GM19240 (cell line): ENCODE data around the gene GARIN1A.
"Not testable (repeated sequence)": the region's sequence is repeated elsewhere in the genome, so short reads cannot be mapped to it uniquely, and the experiment has no call there.

Experiments
- DNase-seq: peaks from one replicate; pipeline ENCODE4 v3.0.0; 2011; ENCODE audit warnings: low spot score; ENCODE audit not compliant: insufficient read length

Gene GARIN1A

DNA sequence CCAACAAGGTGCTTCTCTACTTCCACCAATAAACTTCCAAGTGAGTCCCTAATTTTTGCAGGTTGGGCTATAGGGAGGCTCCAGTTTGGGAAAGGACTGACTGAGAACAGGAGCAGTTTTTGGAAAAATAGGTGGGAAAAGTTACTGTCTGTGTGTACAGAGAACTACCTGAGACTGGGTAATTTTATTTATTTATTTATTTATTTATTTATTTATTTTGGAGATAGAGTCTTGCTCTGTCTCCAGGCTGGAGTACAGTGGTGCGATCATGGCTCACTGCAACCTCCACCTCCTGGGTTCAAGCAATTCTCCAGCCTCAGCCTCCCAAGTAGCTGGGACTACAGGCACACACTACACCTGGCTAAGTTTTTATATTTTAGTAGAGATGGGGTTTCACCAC is 11.2 kb downstream of the GARIN1A start:
- DNase-seq, result not testable (repeated sequence)

DNA sequence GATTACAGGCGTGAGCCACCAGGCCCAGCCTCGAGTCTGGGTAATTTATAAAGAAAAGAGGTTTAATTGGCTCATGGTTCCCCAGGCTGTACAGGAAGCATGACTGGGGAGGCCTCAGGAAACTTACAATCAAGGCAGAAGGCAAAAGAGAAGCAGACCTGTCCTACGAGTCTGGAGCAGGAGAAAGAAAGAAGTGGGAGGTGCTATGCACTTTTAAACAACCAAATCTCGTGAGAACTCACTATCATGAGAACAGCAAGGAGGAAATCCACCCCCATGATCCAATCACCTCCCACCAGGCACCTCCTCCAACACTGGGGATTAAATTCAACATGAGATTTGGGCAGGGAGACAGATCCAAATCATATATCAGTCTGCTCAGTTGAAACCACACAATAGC is 11.6 kb downstream of the GARIN1A start:
- DNase-seq, result not testable (repeated sequence)

DNA sequence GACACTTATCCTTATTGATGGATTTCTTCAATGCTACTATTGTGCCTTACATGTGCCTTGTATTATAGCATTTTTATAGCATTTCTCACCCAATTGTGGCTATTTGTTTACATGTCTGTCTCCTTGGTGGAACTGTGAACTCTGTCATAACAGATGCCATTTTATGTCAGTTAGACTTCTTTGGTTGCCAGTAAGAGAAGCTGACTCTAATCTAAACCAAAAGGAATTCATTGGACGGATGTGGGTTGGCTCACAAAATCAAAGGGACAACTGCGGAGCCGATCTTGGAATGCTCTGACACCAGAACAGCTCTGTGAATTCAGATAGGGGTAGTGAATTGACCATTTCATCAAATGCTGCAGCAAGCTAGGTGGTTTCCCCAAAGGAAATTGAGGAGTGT is 15.0 kb downstream of the GARIN1A start:
- DNase-seq, result no peak

DNA sequence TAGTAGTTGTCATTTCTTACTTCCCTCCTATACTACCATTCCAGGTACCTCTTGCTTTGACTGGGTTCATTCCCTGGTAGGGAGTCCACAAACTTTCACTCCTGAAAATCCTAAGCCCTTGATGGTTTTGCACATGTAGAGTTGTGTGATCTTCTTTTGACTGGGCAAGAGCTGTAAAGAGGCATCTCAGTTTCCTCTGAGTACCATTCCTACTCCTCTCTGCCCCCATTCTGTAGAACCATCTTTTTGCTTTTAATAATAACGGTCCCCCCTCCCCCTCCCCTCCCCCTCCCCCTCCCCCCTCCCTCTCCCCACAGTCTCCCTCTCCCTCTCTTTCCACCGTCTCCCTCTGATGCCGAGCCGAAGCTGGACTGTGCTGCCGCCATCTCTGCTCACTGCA is 16.4 kb downstream of the GARIN1A start:
- no peak for DNase-seq

DNA sequence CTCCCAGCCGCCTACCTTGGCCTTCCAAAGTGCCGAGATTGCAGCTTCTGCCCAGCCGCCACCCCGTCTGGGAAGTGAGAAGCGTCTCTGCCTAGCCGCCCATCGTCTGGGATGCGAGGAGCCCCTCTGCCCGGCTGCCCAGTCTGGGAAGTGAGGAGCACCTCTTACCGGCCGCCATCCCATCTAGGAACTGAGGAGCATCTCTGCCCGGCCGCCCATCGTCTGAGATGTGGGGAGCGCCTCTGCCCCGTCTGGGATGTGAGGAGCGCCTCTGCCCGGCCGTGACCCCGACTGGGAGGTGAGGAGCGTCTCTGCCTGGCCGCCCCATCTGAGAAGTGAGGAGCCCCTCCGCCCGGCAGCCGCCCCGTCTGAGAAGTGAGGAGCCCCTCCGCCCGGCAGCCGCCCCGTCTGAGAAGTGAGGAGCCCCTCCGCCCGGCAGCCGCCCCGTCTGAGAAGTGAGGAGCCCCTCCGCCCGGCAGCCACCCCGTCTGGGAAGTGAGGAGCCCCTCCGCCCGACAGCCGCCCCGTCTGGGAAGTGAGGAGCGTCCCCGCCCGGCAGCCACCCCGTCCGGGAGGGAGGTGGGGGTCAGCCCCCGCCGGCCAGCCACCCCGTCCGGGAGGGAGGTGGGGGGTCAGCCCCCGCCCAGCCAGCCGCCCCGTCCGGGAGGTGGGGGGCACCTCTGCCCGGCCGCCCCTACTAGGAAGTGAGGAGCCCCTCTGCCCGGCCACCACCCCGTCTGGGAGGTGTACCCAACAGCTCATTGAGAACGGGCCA is 17.3 kb downstream of the GARIN1A start:
- DNase-seq, result not testable (repeated sequence)

DNA sequence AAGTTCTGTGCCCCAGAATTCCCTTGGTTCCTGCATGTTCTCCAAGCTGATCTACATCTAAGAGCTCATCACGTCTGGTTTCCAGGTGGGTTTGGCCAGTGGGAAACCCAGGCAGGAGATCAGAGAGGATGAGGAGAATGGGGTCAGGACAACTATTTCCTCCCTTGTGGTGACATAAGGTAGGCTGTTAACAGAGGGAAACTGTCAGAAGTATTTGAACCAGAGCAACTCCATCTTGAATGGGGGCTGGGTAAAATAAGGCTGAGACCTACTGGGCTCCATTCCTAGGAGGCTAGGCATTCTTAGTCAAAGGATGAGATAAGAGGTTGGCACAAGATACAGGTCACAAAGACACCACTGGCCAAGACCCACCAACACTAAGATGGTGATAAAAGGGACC is 19.1 kb downstream of the GARIN1A start:
- no peak for DNase-seq

DNA sequence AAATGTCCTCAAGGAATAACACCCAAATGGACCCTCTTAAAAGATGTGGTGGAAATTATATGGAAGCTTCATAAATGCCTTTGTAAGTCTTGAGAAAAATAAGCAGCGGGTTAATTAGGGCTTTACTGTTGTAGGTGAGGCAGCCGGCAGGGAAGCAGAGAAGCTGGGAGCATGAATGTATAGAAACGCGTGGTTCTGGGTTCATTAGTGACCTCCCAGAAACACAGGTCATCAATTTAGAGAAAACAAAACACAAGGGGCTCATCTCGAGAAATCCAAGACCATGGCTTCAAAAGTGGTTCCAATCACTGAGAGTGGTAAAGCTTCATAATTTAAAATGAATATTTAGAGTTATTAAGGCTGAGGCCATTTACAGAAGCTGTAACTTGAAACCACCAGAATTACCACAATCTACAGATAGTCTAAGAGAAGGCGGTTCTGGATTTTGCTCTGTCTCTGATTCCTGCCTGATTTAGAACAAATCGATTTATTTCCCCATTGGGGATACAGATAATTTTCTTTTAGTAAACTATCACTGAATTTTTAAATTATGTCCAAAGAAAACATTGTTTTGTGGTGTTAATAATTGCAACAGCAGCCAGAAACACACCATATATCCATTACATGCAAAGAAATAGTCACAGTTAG is 20.7 kb downstream of the GARIN1A start:
- DNase-seq, result no peak

DNA sequence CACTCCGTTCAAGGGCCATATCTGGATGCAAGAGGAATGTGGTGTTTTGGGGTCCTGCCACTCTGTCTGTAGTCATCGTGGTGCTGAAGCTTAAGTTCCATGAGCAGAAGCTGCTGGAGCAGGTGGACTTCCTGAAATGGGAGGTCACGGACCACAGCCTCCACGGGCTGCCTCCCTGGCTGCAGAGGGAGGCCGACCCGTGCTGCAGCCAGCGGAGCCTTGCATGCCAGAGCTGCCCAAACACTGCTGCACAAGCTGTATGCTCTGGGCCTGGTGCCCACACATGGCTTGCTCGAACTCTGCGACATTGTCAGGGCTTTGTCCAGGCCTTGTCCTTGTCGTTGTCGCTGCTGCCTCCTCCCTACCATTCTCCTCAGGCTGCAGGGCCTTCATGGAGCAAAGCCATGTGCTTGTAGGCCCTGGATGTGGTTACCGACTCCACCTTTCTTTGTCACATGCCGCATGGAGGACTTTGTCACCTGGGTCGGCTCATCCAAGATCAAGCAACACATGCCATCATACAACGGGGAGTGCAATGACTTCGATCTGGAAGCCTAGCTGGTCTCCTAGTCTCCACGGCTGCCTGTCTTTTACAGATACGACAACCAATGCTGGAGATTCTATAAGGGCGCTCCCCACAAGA is 21.4 kb downstream of the GARIN1A start:
- no peak for DNase-seq

DNA sequence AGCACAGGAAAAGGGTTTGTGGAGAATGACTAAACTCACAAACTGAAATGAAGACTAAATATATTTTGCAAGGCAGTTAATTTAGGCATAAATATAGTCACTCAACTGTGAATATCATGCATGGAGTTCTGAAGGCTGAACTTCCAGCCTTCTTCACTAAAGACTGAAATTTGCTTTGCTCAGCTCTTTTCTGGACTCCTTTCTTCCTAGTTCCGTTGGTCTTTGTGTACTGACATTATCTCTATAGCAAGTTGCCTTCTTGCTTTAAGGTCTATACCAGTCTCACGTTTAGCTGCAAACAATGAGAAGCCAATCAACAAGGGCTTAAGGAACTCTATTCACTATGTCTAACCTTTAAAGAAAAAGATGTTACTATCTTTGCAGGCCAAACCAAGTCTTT is 22.6 kb downstream of the GARIN1A start:
- DNase-seq, result no peak

DNA sequence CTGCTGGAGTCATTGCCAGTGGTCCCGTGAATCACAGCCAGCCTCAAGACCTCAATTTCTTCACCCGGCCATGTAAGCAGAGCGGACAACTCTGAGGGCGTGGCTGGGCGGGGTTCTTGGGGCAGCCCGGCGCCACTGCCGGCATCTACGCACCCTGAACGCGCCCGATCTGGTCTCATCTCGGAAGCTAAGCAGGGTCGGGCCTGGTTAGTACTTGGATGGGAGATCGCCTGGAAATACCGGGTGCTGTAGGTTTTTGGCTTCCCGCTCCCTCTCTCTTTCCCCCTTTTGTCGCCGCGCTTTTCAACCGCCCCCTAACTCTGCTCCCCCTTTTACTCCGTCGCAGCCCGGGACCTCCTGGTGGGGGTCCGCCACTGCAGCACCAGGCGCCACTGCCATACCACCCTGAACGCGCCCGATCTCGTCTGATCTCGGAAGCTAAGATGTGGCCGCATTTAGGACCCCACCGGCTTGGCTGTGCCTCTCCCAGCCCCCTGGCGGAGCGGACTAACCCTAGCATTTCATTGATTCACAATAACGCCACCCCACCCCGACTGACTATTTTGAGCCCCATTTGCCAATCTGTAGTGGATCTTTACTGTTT is 25.3 kb downstream of the GARIN1A start:
- DNase-seq, result no peak

DNA sequence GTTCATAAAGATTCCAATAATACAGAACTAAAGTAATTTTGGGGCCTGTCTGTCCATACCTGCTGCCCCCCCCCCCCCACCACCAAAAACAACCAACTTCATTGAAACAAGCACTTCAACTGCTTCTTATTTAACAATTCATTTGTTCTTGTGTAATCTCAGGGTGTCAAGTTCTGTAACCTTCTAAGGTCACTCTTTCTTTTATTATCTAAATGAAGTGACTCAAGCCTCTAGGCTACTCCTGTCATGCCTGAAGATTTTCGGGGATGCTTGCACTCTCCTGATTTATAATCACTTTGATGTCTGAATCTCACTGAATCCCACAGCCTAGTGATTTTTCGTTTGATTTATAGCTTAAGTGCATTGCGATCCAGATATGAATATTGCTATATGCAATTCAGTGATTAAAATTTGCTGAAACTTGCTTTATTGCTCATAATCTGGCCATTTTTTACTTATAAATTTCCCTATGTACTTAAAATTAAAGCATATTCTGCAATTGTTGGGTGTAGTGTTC is 27.2 kb downstream of the GARIN1A start:
- DNase-seq, result no peak

DNA sequence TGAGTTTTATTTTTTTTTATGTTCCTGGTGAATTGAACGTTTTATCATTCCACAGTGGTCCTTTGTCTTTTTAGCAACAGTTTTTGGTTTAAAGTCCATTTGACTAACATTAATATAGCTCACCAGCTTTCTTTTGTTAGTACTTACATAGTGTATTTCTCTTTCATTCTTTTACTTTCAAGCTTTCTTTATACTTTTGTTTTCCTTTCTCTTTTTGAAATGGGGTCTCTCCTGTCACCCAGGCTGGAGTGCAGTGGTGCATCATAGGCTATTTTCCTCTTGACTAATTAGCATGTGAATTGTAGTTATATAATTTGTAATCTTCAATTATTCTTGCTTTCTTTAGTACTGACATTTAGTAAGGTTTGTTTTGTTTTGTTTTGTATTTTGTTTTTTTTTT is 27.8 kb downstream of the GARIN1A start:
- no peak for DNase-seq

DNA sequence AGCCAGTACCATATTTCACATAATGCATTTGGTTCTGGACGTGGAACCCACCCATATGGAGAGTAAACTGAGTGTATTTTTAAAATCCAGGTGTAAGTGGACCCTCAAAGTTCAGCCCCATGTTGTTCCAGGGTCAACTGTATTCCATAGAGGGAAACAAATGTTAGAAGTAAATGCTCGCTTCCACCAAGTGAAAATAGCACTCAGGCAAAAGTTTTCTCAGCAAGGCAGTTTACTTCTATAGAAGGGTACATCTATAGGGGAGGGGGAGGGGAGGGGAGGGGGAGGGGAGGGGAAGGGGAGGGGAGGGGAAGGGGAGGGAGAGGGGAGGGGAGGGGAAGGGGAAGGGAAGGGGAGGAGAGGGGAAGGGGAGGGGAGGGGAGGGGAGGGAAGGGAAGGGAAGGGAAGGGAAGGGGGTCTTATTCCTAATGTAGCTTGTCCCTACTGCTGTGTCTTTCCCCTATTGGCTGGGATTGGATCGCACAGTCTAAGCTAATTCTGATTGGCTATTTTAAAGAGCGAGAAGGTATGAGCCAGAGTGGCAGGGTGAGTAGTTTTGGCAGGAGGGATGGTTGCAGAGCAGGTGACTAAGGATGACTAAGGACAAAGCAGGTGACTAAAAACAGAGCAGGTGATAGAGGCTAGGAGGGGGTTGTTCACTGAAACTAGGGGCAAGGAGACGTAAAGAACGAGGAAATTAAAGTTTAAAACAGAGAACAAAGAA is 29.1 kb downstream of the GARIN1A start:
- no peak for DNase-seq

DNA sequence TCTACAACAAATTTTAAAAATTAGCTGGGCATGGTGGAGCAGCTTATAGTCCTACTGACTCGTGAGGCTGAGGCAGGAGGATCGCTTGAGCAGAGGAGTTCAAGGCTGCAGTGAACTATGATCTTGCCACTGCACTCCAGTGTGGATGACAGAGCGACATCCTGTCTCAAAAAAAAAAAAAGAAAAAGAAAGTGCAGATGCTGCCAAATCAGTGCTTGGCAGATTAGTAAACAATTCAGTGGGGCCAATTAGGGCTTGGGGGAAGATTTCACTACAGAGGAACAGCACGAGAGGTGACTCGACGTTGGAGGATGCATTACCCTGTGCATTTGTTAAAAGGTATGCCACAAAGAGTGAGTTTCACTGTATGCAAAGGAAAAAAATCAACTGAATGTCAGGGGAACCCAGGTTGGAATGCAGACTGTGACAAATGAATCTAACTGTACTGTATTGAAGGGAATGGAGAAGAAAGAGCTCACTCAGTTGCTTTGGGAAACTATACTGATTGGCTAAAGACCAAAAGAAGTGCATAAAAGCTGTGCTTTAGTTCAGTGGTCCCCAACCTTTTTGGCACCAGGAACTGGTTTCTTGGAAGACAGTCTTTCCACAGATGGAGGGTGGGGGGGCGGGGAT is 31.6 kb downstream of the GARIN1A start:
- DNase-seq, result no peak

DNA sequence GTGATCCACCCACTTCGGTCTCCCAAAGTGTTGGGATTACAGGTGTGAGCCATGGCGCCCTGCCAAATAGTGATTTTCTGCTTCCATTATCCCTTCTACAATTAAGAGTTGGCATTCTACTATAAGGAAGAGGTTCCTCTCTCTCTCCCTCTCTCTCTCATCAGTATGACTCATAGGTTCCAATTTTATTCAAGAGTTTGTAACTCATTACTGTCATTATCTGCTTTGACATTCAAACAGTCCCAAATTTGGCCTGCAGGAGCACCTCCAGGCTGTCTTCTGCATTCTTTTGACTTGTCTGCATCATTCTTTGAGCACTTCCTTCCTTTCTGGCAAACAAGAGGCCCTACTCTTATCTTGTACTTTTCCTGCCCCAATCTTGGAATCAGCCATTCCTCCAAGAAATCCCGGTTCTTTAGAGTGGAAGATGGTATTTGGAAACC is 33.8 kb downstream of the GARIN1A start:
- no peak for DNase-seq

DNA sequence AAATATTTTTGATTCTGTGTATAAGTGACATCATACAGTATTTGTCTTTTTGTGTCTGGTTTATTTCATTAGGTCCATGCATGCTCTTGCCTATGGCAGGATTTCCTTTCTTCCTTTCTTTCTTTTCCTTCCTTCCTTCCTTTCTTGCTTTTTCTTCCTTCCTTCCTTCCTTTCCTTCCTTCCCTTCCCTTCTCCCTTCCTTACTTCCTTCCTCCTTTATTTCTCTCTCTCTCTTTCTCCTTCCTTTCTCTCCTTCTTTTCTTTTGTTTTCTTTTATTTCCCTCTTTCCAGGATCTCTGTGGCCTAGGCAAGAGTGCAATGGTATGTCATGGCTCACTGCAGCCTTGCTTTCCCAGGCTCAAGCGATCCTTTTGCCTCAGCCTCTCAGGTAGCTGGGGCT is 35.7 kb downstream of the GARIN1A start:
- no peak for DNase-seq

DNA sequence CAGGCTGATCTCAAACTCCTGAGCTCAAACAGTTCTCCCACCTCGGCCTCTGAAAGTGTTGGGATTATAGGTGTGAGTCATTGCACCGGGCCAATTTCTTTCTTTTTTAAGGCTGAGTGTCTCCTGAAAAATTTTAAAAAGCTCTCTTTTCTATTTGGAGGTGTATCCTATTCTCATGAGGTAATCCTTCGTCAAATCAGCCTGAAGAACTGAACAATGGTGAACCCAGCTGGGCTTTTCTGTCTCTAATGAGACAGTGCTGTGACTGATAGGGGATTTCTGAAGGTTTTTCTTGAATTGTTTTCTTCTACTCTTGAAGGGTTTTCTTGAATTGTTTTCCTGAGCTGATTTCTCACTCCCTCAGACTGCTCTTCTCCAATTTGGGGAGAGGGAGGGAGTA is 36.1 kb downstream of the GARIN1A start:
- DNase-seq, result no peak

DNA sequence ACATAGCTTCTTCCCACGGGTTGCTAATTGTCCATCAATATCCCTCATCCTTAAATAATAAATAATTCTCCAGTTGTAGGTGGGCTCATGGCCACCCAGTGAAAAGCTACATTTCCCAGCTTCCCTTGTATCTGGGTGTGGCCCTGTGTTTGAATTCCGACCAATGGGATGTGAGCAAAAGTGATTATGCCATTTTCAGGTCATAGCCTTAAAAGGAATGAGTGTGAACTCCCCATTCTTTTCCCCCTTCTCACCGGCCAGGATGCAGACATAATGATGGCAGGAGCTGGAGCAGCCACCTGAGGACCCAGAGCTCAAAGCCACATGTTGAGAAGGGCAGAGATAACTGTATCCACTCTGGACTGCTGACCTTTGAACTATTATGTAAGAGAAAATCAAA is 36.7 kb downstream of the GARIN1A start:
- no peak for DNase-seq

DNA sequence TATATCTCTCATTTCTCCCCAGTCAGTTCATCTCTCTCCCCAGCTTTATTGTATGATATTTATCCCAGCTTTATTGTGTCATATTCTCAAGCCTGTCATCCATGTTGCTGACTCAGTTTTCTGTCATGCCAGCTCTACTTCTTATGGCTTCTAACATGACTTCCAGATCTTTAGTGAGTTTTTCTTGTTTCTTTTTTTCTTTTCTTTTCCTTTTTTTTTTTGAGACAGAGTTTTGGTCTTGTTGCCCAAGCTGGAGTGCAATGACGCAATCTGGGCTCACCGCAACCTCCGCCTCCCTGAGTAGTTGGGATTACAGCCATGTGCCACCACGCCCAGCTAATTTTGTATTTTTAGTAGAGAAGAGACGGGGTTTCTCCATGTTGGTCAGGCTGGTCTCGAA is 38.4 kb downstream of the GARIN1A start:
- no peak for DNase-seq

DNA sequence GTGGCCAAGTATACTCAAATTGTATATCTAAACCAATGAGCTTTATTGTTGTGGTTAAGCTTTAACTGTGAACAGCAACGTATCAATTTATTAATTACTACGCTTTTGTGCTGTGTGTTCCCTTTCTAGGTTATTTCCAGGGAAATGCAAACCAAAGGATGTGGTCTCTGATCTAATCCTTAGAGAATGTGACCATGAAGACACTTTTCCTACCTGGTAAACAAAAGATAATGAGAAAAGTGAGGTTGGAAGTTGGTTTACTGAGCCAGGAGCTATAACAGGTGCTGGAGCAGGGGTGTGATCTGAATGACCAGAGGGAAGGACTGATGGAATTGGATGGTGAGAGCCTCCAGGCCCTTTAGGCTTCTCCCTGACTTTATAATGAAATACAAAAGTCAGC is 41.7 kb downstream of the GARIN1A start:
- DNase-seq, result no peak
